Measurements from ENCODE around the gene PPP1R8.

DNA sequence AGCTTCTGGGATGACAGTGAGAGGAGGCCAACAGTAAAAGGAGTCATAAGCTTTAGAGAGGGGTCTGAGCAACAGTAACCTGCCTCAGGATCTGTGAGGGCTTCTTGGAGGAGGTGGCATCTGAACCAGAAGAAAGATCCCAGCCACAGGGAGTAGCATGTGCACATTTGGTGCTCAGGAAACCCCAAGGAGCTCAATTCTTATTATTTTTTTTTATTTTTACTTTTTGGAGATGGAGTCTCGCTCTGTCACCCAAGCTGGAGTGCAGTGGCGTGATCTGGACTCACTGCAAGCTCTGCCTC, 46.5 kb downstream of the PPP1R8 start:
- TF ChIP-seq, protein P1, sequence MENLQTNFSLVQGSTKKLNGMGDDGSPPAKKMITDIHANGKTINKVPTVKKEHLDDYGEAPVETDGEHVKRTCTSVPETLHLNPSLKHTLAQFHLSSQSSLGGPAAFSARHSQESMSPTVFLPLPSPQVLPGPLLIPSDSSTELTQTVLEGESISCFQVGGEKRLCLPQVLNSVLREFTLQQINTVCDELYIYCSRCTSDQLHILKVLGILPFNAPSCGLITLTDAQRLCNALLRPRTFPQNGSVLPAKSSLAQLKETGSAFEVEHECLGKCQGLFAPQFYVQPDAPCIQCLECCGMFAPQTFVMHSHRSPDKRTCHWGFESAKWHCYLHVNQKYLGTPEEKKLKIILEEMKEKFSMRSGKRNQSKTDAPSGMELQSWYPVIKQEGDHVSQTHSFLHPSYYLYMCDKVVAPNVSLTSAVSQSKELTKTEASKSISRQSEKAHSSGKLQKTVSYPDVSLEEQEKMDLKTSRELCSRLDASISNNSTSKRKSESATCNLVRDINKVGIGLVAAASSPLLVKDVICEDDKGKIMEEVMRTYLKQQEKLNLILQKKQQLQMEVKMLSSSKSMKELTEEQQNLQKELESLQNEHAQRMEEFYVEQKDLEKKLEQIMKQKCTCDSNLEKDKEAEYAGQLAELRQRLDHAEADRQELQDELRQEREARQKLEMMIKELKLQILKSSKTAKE (IDR thresholded peaks at IDR 0.05; ENCODE audit: low read depth, poor library complexity, severe bottlenecking): no peak
- TF ChIP-seq, protein P2, sequence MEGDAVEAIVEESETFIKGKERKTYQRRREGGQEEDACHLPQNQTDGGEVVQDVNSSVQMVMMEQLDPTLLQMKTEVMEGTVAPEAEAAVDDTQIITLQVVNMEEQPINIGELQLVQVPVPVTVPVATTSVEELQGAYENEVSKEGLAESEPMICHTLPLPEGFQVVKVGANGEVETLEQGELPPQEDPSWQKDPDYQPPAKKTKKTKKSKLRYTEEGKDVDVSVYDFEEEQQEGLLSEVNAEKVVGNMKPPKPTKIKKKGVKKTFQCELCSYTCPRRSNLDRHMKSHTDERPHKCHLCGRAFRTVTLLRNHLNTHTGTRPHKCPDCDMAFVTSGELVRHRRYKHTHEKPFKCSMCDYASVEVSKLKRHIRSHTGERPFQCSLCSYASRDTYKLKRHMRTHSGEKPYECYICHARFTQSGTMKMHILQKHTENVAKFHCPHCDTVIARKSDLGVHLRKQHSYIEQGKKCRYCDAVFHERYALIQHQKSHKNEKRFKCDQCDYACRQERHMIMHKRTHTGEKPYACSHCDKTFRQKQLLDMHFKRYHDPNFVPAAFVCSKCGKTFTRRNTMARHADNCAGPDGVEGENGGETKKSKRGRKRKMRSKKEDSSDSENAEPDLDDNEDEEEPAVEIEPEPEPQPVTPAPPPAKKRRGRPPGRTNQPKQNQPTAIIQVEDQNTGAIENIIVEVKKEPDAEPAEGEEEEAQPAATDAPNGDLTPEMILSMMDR (IDR thresholded peaks at IDR 0.05 in 2 of 3, conservative IDR thresholded peaks at IDR 0.05 in 1 of 3; ENCODE audit: control insufficient read depth in 2 of 3, extremely low read depth in 1 of 3, insufficient read depth in 1 of 3, low read depth in 3 of 3, low read length in 3 of 3): no peak
- TF ChIP-seq, protein P3, sequence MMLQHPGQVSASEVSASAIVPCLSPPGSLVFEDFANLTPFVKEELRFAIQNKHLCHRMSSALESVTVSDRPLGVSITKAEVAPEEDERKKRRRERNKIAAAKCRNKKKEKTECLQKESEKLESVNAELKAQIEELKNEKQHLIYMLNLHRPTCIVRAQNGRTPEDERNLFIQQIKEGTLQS (IDR thresholded peaks at IDR 0.05; ENCODE audit: borderline replicate concordance, extremely low read depth, low read depth, low read length): no peak
- no peak for TF ChIP-seq NFIC (IDR thresholded peaks at IDR 0.05; ENCODE audit: low read depth, low read length)
- TF ChIP-seq EZH2 (IDR thresholded peaks at IDR 0.05; ENCODE audit: borderline replicate concordance, control insufficient read depth, low read depth, low read length): no peak
- no peak for TF ChIP-seq FOXM1 (IDR thresholded peaks at IDR 0.05; ENCODE audit: low read depth, low read length)
- TF ChIP-seq RCOR1 (conservative IDR thresholded peaks at IDR 0.05; ENCODE audit: low read depth, low read length): no peak
- no peak for TF ChIP-seq ESRRA (IDR thresholded peaks at IDR 0.05; ENCODE audit: low read length)
- no peak for TF ChIP-seq YBX1 (IDR thresholded peaks at IDR 0.05)
- no peak for TF ChIP-seq ZNF622 (IDR thresholded peaks at IDR 0.05)
- no peak for TF ChIP-seq TCF7 (IDR thresholded peaks at IDR 0.05; ENCODE audit: borderline replicate concordance)
- no peak for TF ChIP-seq POLR2A (IDR thresholded peaks at IDR 0.05; ENCODE audit: low read depth, low read length)
- TF ChIP-seq, protein P4, sequence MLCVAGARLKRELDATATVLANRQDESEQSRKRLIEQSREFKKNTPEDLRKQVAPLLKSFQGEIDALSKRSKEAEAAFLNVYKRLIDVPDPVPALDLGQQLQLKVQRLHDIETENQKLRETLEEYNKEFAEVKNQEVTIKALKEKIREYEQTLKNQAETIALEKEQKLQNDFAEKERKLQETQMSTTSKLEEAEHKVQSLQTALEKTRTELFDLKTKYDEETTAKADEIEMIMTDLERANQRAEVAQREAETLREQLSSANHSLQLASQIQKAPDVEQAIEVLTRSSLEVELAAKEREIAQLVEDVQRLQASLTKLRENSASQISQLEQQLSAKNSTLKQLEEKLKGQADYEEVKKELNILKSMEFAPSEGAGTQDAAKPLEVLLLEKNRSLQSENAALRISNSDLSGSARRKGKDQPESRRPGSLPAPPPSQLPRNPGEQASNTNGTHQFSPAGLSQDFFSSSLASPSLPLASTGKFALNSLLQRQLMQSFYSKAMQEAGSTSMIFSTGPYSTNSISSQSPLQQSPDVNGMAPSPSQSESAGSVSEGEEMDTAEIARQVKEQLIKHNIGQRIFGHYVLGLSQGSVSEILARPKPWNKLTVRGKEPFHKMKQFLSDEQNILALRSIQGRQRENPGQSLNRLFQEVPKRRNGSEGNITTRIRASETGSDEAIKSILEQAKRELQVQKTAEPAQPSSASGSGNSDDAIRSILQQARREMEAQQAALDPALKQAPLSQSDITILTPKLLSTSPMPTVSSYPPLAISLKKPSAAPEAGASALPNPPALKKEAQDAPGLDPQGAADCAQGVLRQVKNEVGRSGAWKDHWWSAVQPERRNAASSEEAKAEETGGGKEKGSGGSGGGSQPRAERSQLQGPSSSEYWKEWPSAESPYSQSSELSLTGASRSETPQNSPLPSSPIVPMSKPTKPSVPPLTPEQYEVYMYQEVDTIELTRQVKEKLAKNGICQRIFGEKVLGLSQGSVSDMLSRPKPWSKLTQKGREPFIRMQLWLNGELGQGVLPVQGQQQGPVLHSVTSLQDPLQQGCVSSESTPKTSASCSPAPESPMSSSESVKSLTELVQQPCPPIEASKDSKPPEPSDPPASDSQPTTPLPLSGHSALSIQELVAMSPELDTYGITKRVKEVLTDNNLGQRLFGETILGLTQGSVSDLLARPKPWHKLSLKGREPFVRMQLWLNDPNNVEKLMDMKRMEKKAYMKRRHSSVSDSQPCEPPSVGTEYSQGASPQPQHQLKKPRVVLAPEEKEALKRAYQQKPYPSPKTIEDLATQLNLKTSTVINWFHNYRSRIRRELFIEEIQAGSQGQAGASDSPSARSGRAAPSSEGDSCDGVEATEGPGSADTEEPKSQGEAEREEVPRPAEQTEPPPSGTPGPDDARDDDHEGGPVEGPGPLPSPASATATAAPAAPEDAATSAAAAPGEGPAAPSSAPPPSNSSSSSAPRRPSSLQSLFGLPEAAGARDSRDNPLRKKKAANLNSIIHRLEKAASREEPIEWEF (IDR thresholded peaks at IDR 0.05; ENCODE audit: insufficient replicate concordance, low read depth, low read length): no peak
